ENCODE data around the gene C2orf15. TPM values are rescaled to one million over a fixed set of nuclear protein-coding genes. Genes with fewer than 3 reads are reported as not detected.

Gene C2orf15
- total RNA-seq, 1 experiment from 2014 or later: 1.5 TPM

DNA sequence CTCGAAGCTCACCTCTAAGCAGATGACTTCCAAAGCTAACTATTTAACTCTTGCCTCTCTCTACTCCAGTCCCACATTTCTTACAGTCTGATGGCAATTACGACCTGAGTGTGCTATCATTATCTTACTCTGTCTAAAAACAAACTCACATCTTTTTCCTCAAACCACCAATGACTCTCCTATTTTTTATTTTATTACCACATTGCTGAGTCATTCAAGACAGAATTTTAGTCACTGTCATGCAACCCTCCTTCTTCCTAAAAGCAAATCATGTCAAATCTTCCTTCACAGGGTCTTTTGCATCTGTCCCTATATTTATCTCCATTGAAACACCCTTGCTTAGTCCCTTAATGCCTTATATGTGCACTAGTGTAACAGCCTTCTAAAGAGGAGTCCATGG, 34.6 kb upstream of the C2orf15 start:
- POLR2A ChIA-PET: no interaction called here
- Histone ChIP-seq H3K27me3 (ENCODE audit: control insufficient read depth, insufficient read depth, low read length) (no peaks in the 10 kb centered on the region; the same call in 1 of the 2 replicates), H3K9me3 (ENCODE audit: control insufficient read depth, insufficient read depth, low read depth, low read length) (no peaks in the 10 kb centered on the region), H3K27ac (ENCODE audit: low read length) (no peak overlapping the region), H3K4me3 (ENCODE audit: low read depth in 2 of 2, low read length in 2 of 2) (no peak overlapping the region), H3K4me1 (ENCODE audit: control insufficient read depth, insufficient read depth, low read length) (no peaks in the 10 kb centered on the region), H3K36me3 (ENCODE audit: control insufficient read depth, insufficient read depth, low read length) (no peaks in the 10 kb centered on the region)
- TF ChIP-seq TCF7L2 (IDR thresholded peaks at IDR 0.05; ENCODE audit: low read depth, low read length): no peak
- TF ChIP-seq, protein P1, sequence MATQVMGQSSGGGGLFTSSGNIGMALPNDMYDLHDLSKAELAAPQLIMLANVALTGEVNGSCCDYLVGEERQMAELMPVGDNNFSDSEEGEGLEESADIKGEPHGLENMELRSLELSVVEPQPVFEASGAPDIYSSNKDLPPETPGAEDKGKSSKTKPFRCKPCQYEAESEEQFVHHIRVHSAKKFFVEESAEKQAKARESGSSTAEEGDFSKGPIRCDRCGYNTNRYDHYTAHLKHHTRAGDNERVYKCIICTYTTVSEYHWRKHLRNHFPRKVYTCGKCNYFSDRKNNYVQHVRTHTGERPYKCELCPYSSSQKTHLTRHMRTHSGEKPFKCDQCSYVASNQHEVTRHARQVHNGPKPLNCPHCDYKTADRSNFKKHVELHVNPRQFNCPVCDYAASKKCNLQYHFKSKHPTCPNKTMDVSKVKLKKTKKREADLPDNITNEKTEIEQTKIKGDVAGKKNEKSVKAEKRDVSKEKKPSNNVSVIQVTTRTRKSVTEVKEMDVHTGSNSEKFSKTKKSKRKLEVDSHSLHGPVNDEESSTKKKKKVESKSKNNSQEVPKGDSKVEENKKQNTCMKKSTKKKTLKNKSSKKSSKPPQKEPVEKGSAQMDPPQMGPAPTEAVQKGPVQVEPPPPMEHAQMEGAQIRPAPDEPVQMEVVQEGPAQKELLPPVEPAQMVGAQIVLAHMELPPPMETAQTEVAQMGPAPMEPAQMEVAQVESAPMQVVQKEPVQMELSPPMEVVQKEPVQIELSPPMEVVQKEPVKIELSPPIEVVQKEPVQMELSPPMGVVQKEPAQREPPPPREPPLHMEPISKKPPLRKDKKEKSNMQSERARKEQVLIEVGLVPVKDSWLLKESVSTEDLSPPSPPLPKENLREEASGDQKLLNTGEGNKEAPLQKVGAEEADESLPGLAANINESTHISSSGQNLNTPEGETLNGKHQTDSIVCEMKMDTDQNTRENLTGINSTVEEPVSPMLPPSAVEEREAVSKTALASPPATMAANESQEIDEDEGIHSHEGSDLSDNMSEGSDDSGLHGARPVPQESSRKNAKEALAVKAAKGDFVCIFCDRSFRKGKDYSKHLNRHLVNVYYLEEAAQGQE (IDR thresholded peaks at IDR 0.05; ENCODE audit: insufficient read depth in 1 of 2, low read depth in 2 of 2, low read length in 1 of 2): no peak
- no peak for TF ChIP-seq POLR2AphosphoS5 (IDR thresholded peaks at IDR 0.05; ENCODE audit: low read depth, low read length)
- TF ChIP-seq SIN3A (IDR thresholded peaks at IDR 0.05; ENCODE audit: borderline replicate concordance, insufficient read depth, low read depth, low read length): no peak
- TF ChIP-seq, protein P2, sequence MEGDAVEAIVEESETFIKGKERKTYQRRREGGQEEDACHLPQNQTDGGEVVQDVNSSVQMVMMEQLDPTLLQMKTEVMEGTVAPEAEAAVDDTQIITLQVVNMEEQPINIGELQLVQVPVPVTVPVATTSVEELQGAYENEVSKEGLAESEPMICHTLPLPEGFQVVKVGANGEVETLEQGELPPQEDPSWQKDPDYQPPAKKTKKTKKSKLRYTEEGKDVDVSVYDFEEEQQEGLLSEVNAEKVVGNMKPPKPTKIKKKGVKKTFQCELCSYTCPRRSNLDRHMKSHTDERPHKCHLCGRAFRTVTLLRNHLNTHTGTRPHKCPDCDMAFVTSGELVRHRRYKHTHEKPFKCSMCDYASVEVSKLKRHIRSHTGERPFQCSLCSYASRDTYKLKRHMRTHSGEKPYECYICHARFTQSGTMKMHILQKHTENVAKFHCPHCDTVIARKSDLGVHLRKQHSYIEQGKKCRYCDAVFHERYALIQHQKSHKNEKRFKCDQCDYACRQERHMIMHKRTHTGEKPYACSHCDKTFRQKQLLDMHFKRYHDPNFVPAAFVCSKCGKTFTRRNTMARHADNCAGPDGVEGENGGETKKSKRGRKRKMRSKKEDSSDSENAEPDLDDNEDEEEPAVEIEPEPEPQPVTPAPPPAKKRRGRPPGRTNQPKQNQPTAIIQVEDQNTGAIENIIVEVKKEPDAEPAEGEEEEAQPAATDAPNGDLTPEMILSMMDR (IDR thresholded peaks at IDR 0.05): no peak
- intact Hi-C loops (cut with micrococcal nuclease; ENCODE audit: unreplicated experiment) (no loop called here), in situ Hi-C loops (cut with HindIII; ENCODE audit: low pct_unique_long_range_greater_than_20kb, low sequenced_read_pairs) (no loop called here)
- CTCF ChIA-PET: no interaction called here
- no peak for DNase-seq (ENCODE audit: low read depth, low spot score)
- ATAC-seq: no peak
- no TSS peak for BruUV-seq (replicated peaks)

DNA sequence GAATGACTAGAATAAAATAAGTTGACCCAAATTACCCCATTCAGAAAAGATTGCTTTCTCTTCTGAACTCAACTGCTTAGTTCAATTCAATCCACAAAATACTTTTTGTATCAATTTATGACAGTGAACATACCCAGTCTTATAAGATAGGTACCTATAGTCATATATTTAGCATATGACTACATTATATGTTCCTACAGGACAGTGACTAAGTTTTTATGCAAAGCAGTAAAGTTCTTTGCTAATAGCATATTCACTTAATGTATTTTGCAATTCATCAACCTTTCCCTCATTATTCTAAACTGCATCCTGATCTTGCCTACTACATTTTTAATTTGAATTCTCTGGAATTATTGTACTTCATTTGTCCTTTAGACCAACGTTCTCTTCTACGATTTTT, 30.3 kb upstream of the C2orf15 start:
- no TSS peak for BruUV-seq (replicated peaks)

More for the DNA sequence above, 30.3 kb upstream of the C2orf15 start:
- DNase-seq (ENCODE audit: low read depth, low spot score): no peak
- H3K27ac ChIP-seq (ENCODE audit: low read length): no peak overlapping the region
- intact Hi-C loops (cut with micrococcal nuclease; ENCODE audit: unreplicated experiment): no loop called here
- no peak for ATAC-seq
- H3K4me1 ChIP-seq (ENCODE audit: control insufficient read depth, insufficient read depth, low read length): no peaks in the 10 kb centered on the region
- H3K4me3 ChIP-seq (ENCODE audit: low read depth in 2 of 2, low read length in 2 of 2): no peak overlapping the region
- H3K27me3 ChIP-seq (ENCODE audit: control insufficient read depth, insufficient read depth, low read length): no peaks in the 10 kb centered on the region
- H3K9me3 ChIP-seq (ENCODE audit: control insufficient read depth, insufficient read depth, low read depth, low read length): no peaks in the 10 kb centered on the region
- CTCF ChIA-PET: no interaction called here
- TF ChIP-seq, protein P1 (IDR thresholded peaks at IDR 0.05; ENCODE audit: insufficient read depth in 1 of 2, low read depth in 2 of 2, low read length in 1 of 2): no peak
- H3K36me3 ChIP-seq (ENCODE audit: control insufficient read depth, insufficient read depth, low read length): no peaks in the 10 kb centered on the region
- POLR2A ChIA-PET: no interaction called here
- in situ Hi-C loops (cut with HindIII; ENCODE audit: low pct_unique_long_range_greater_than_20kb, low sequenced_read_pairs): no loop called here

Measured in Panc1 (cell line).